Endothelial cell (in vitro differentiated cells): ENCODE measurements around the gene CDH22. TPM values are rescaled to one million over a fixed set of nuclear protein-coding genes. Genes with fewer than 3 reads are reported as not detected.

ENCODE experiments used
- DNase-seq: peaks from one replicate; pipeline ENCODE4 v3.0.0; 2021; ENCODE audit warnings: low spot score
- H3K27ac Mint-ChIP-seq: one replicate; pipeline ENCODE4 v1.8.0; 2021; ENCODE audit warnings: mixed read lengths, inconsistent platforms; ENCODE audit not compliant: unreplicated experiment
- H3K27me3 Mint-ChIP-seq: one replicate; pipeline ENCODE4 v1.8.0; 2021; ENCODE audit warnings: mild to moderate bottlenecking, moderate library complexity, mixed read lengths, inconsistent platforms; ENCODE audit not compliant: unreplicated experiment
- H3K36me3 Mint-ChIP-seq: one replicate; pipeline ENCODE4 v1.8.0; 2021; ENCODE audit warnings: mild to moderate bottlenecking, low read depth, mixed read lengths, inconsistent platforms; ENCODE audit not compliant: unreplicated experiment
- H3K4me1 Mint-ChIP-seq: one replicate; pipeline ENCODE4 v1.8.0; 2021; ENCODE audit warnings: mild to moderate bottlenecking, mixed read lengths, inconsistent platforms; ENCODE audit not compliant: unreplicated experiment
- H3K4me3 Mint-ChIP-seq: one replicate; pipeline ENCODE4 v1.8.0; 2021; ENCODE audit warnings: mild to moderate bottlenecking, mixed read lengths, inconsistent platforms; ENCODE audit not compliant: unreplicated experiment
- H3K9me3 Mint-ChIP-seq: one replicate; pipeline ENCODE4 v1.8.0; 2021; ENCODE audit warnings: mixed read lengths, inconsistent platforms; ENCODE audit not compliant: unreplicated experiment
- total RNA-seq: library from RNA; stranded (reverse); fragmentation: NEBNext Ultra II Directional; extraction: Animal tissue kit (Norgen Biotek cat#: 25700); gene quantifications from one replicate; pipeline ENCODE4 v1.2.1, GENCODE V29; 2021; ENCODE audit not compliant: unreplicated experiment
- TF ChIP-seq, protein P1 (sequence below): fragments of 200-600 bp; sonication (generic); IDR thresholded peaks from one replicate; pipeline ENCODE4 v1.5.0; 2021; ENCODE audit warnings: antibody characterized with exemption; ENCODE audit not compliant: unreplicated experiment

The CDH22 gene
- total RNA-seq, 1 donor from 2014 or later: 1.3 TPM

GRCh38 chr20:46330072-46330763 is 21.9 kb upstream of the CDH22 start:
- Mint-ChIP-seq H3K4me3 (no peak overlapping the region), H3K27me3 (no peaks in the 10 kb centered on the region), H3K27ac (no peak overlapping the region), H3K9me3 (no peaks in the 10 kb centered on the region), H3K36me3 (no peaks in the 10 kb centered on the region), H3K4me1 (peaks cover 11% of the 10 kb centered on the region)
- no peak for DNase-seq
- TF ChIP-seq, protein P1, sequence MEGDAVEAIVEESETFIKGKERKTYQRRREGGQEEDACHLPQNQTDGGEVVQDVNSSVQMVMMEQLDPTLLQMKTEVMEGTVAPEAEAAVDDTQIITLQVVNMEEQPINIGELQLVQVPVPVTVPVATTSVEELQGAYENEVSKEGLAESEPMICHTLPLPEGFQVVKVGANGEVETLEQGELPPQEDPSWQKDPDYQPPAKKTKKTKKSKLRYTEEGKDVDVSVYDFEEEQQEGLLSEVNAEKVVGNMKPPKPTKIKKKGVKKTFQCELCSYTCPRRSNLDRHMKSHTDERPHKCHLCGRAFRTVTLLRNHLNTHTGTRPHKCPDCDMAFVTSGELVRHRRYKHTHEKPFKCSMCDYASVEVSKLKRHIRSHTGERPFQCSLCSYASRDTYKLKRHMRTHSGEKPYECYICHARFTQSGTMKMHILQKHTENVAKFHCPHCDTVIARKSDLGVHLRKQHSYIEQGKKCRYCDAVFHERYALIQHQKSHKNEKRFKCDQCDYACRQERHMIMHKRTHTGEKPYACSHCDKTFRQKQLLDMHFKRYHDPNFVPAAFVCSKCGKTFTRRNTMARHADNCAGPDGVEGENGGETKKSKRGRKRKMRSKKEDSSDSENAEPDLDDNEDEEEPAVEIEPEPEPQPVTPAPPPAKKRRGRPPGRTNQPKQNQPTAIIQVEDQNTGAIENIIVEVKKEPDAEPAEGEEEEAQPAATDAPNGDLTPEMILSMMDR: no peak

- Mint-ChIP-seq H3K27ac (no peak overlapping the region), H3K4me1 (peaks cover 4% of the 10 kb centered on the region), H3K36me3 (no peaks in the 10 kb centered on the region), H3K9me3 (no peaks in the 10 kb centered on the region), H3K27me3 (peaks cover 2% of the 10 kb centered on the region), H3K4me3 (no peak overlapping the region)
- DNase-seq: no peak
- TF ChIP-seq, protein P1: no peak
Measured at GRCh38 chr20:46328200-46328882, 20.0 kb upstream of the CDH22 start.

DNA sequence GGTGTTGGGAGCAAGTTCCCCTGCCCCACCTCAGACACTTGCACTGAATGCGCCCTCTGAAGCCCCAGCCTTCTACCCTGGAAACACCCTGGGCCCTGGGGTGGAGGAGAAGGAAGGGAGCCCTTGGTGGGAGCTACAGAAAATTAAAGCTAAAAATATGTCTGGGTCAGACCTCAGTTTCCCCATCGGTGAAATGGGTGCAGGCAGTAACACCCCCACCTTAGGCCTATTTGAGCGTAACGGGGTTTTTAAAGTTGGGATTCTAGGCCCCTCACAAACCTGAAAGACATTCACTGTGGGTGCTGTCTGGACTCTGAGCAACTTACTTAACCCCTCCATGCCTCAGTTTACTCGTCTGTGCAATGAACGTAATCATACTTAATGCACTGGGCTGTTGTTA is 19.3 kb upstream of the CDH22 start:
- peaks cover 4% of the 10 kb centered on the region for H3K27me3 Mint-ChIP-seq
- H3K36me3 Mint-ChIP-seq: no peaks in the 10 kb centered on the region
- no peak overlapping the region for H3K4me3 Mint-ChIP-seq
- no peak for DNase-seq
- H3K27ac Mint-ChIP-seq: no peak overlapping the region
- H3K4me1 Mint-ChIP-seq: peaks cover 4% of the 10 kb centered on the region
- no peaks in the 10 kb centered on the region for H3K9me3 Mint-ChIP-seq
- TF ChIP-seq, protein P1: no peak

DNA sequence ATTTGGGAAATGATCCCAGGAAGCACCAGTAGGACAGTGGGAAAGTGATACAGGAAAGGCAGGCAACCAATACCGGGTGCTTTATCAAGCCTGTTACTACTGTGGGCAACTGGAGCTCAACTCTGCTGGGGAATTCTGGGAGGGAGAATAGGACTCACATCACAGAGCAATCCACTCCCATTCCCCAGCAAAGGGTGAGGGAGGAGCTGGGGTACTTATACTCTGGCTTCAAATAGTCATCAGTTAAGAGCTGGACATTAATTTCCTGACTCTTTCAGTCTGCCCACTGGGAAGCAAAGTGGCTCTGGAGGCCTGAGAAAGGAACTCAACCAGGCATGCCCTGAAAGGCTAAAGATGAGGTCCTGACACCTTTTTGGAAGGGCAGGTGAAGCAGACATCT is 17.5 kb upstream of the CDH22 start:
- no peaks in the 10 kb centered on the region for H3K36me3 Mint-ChIP-seq
- TF ChIP-seq, protein P1: no peak
- no peak overlapping the region for H3K27ac Mint-ChIP-seq
- H3K4me1 Mint-ChIP-seq: no peaks in the 10 kb centered on the region
- no peak overlapping the region for H3K4me3 Mint-ChIP-seq
- DNase-seq: no peak
- H3K9me3 Mint-ChIP-seq: no peaks in the 10 kb centered on the region
- H3K27me3 Mint-ChIP-seq: peaks cover 4% of the 10 kb centered on the region
